ENCODE data around the gene CCDC187. TPM values are rescaled to one million over a fixed set of nuclear protein-coding genes. Genes with fewer than 3 reads are reported as not detected.

Gene CCDC187
- total and polyA plus RNA-seq, 5 donors = not detected

DNA sequence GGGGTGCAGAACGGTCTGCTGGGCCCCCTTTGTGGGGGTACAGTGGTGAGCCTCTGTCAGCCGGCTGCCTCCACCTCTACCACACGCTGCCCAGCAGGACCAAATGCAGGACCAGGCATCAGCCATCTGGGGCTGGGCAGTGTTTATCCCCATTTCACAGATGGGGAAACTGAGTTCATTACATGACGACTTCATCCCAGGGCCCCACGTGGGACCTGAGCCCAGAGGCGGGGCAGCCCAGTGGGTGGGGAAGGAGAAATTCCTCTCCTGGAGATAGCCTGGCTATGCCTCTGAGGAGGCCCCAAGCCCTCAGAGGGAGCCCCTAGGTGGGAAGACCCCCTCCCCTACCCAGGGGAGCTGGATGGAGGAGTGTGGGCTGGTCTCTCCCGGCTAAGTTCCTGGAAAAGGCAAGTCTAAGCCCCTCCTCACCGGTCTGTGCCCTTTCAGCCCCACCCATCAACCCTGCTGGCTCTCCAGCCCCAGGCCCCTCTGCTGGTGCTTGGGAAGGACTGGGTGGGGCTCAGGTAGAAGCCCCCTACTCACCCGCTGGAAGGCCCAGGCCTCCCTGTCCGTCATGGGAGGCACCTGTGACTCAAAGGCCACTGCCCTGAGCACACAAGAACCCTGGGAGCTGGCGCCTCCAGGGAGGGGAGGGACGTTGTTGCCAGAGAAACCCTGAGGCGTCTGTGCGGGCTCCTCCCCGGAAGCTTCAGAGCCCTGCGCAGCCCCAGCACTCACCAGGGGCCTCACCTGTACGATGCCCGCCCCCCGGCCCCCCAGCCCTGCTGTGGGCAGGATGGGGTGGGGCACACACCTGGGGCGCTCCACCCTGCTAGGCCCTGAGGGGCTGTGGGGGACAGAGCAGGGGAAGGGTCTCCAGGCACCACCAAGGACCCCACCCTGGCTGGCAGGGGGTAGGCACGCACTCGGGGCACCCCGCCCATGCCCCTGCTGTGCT, 7.4 kb upstream of the CCDC187 start:
- DNase-seq (peak; percentile 7 to 46 (median 30)), ATAC-seq (peak; percentile 10 to 11)
- WGBS = 61% methylated on average over 23 of the region's 23 CpGs
- no peaks in the 10 kb centered on the region for H3K9me3 ChIP-seq (ENCODE audit: control insufficient read depth, low read length)
- no peak overlapping the region for H3K4me3 ChIP-seq (ENCODE audit: low read length)
- H3K27ac ChIP-seq (ENCODE audit: low read length) = no peak overlapping the region
- no peaks in the 10 kb centered on the region for H3K27me3 ChIP-seq (ENCODE audit: control insufficient read depth, insufficient read depth)
- intact Hi-C loops (cut with DNase I) = loop anchor here in 2 of 4 donors (5.0 kb wide), 1 partner anchor 91 kb away; the partner anchor contains the start of gene SNAPC4 (in 2 of the 2)
- no peaks in the 10 kb centered on the region for H3K4me1 ChIP-seq (ENCODE audit: control insufficient read depth, insufficient read depth, low read length)

DNA sequence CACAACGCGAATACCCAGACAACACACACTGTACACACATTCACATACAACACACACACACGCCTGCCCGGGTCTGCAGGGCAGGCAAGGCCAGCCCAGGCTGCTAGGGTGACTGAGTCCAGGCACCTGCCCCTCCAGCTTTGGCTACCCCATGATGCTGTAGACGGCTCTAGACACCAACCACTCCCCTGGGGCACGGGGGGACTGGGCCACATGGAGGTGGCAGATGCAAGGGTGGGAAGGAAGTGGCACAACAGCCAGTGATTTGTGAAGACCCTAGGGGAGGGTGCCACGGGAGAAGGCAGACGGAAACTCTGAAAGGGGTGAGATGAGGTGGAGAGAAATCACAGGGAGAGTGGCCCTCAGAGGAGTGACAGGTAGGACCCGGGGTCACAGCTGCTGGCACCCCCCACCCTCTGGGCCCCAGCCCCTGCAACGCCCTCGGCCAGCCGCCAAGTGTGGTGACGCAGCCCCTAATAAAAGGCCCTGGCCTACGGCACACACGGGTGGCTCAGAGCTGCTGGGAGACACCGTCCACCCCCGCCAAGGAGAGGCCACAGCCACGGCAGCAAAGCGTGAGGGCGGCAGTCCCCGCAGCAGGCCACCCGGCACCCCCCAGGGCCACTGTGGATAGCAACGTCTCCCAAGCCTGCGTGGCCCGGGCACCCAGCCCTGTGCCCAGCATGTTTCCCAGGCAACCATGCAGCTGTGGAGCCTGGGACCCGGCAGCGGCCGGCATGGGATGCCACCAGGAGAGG, 6.6 kb upstream of the CCDC187 start:
- Histone ChIP-seq H3K4me1 (ENCODE audit: control insufficient read depth, insufficient read depth, low read length) (no peaks in the 10 kb centered on the region), H3K9me3 (ENCODE audit: control insufficient read depth, low read length) (no peaks in the 10 kb centered on the region), H3K4me3 (ENCODE audit: low read length) (no peak overlapping the region), H3K27ac (ENCODE audit: low read length) (no peak overlapping the region), H3K27me3 (ENCODE audit: control insufficient read depth, insufficient read depth) (no peaks in the 10 kb centered on the region)
- 67% methylated on average over 28 of the region's 28 CpGs for WGBS
- intact Hi-C loops (cut with DNase I) = loop anchor here in 2 of 4 donors (5.0 kb wide), 1 partner anchor 92 kb away; the partner anchor contains the start of gene SNAPC4 (in 2 of the 2)
- ATAC-seq = no peak
- peak; percentile 14 to 67 (median 46) for DNase-seq

DNA sequence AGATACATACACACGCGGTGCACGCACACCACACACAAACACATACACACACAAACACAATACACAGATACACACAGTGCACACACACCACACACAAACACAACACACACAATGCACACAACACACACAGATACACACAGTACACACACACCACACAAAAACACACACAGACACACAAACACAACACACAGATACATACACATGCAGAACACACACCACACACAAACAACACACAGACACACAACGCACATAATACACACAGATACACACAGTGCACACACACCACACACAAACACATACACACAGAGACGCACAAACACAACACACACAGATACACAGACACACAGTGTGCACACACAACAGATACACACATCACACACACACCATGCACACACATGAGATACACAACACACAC, 5.9 kb upstream of the CCDC187 start:
- no peak for DNase-seq
- 95% methylated on average over 5 of the region's 5 CpGs for WGBS
- intact Hi-C loops (cut with DNase I) = loop anchor here in 2 of 4 donors (5.0 kb wide), 1 partner anchor 92 kb away; the partner anchor contains the start of gene SNAPC4 (in 2 of the 2)
- no peak overlapping the region for H3K27ac ChIP-seq (ENCODE audit: low read length)
- no peak overlapping the region for H3K4me3 ChIP-seq (ENCODE audit: low read length)
- no peak for ATAC-seq
- no peaks in the 10 kb centered on the region for H3K9me3 ChIP-seq (ENCODE audit: control insufficient read depth, low read length)
- H3K27me3 ChIP-seq (ENCODE audit: control insufficient read depth, insufficient read depth) = no peaks in the 10 kb centered on the region
- H3K4me1 ChIP-seq (ENCODE audit: control insufficient read depth, insufficient read depth, low read length) = no peaks in the 10 kb centered on the region

DNA sequence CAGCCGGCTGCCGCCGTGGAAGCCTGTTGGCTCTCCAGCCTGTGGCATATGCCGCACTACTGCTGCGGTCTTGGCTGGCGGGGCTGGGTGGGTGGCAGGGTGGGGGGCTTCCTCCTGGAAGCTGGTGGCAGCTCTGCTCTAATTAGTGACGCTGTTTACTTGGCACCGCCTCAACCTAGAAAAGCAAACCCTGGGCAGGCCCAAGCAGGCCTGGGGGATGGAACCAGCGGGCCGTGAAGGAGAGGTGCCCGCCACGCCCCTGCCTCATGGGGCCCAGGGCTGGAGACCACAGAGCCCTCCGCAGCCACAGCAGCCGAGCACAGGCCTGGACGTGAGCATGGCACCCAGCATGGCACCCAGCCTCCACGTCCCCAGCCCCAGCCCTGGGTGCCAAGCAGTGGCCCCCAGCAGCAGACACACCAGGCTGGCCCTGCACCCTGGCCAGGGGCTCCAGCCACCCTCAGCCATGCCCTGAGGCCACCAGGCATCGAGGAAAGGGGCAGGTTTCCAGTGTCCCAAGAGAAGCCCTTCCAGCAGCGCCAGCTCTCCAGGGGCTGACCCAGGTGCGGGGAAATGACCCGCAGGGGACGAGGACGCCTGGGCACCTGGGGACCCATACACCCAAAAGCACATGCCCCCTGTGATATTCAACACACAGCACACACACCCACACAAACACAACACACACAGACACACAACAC, 5.4 kb upstream of the CCDC187 start:
- no peak overlapping the region for H3K4me3 ChIP-seq (ENCODE audit: low read length)
- peak; percentile 10 to 47 (median 34) for DNase-seq
- H3K27ac ChIP-seq (ENCODE audit: low read length) = no peak overlapping the region
- H3K27me3 ChIP-seq (ENCODE audit: control insufficient read depth, insufficient read depth) = no peaks in the 10 kb centered on the region
- ATAC-seq = no peak
- H3K4me1 ChIP-seq (ENCODE audit: control insufficient read depth, insufficient read depth, low read length) = no peaks in the 10 kb centered on the region
- WGBS = 65% methylated on average over 22 of the region's 22 CpGs
- H3K9me3 ChIP-seq (ENCODE audit: control insufficient read depth, low read length) = no peaks in the 10 kb centered on the region
- intact Hi-C loops (cut with DNase I) = no loop called here

DNA sequence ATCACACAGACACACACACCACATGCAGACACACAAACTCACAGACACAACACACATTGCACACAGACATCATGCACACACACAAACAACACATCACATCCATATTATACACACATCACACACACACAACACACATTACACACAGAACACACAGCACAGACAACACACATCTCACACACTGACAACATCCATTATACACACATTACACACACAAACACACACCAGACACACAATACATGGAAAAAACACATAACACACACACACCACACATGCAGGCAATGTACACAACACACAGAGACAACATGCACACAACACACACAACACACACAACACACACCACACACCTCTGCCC, 4.8 kb upstream of the CCDC187 start:
- H3K4me1 ChIP-seq (ENCODE audit: control insufficient read depth, insufficient read depth, low read length) = no peaks in the 10 kb centered on the region
- no peak overlapping the region for H3K27ac ChIP-seq (ENCODE audit: low read length)
- ATAC-seq = no peak
- H3K9me3 ChIP-seq (ENCODE audit: control insufficient read depth, low read length) = no peaks in the 10 kb centered on the region
- intact Hi-C loops (cut with DNase I) = no loop called here
- DNase-seq = no peak
- no peak overlapping the region for H3K4me3 ChIP-seq (ENCODE audit: low read length)
- no peaks in the 10 kb centered on the region for H3K27me3 ChIP-seq (ENCODE audit: control insufficient read depth, insufficient read depth)

DNA sequence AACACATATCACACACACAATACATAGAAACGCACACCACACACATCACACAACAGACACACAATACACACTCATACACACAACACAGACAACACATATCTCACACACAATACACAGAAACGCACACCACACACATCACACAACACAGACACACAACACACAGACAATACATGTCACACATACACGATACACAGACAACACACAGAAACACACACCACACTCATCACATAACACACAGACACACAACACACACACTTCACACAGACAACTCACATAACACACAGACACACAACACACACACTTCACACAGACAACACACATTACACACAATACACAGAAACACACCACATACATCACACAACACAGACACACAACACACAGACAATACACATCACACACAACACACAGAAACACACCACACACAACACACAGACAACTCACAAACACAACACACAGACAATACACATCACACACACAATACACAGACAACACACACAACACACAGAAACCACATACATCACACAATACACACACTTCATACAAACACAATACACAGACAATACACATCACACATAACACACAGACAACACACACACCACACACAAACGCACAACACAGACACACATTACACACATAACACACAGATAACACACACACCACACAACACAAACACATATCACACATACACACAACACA, 4.3 kb upstream of the CCDC187 start:
- intact Hi-C loops (cut with DNase I) = no loop called here
- no peaks in the 10 kb centered on the region for H3K27me3 ChIP-seq (ENCODE audit: control insufficient read depth, insufficient read depth)
- H3K9me3 ChIP-seq (ENCODE audit: control insufficient read depth, low read length) = no peaks in the 10 kb centered on the region
- ATAC-seq (no peak), DNase-seq (no peak)
- no peak overlapping the region for H3K27ac ChIP-seq (ENCODE audit: low read length)
- no peaks in the 10 kb centered on the region for H3K4me1 ChIP-seq (ENCODE audit: control insufficient read depth, insufficient read depth, low read length)
- no peak overlapping the region for H3K4me3 ChIP-seq (ENCODE audit: low read length)
- 92% methylated on average over 4 of the region's 4 CpGs for WGBS

DNA sequence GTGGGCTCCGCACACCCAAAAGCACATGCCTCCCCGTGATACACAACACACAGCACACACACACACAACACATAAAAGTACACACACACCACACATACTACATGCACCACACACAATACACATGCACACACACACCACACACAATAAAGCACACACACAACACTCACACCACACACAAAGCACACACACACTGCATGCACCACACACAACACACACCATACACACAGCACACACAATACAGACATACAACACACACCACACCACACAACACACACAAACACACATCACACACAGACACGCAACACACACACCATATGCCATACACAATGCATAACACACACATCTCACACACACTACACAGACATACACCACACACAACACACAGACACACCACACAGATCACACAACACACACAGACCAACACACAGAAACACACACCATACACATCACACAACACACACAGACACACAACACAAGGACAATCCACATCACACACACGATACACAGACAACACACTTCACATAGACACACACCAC, 3.4 kb upstream of the CCDC187 start:
- 74% methylated on average over 4 of the region's 4 CpGs for WGBS
- Histone ChIP-seq H3K4me1 (ENCODE audit: control insufficient read depth, insufficient read depth, low read length) (no peaks in the 10 kb centered on the region), H3K4me3 (ENCODE audit: low read length) (no peak overlapping the region), H3K27ac (ENCODE audit: low read length) (no peak overlapping the region), H3K9me3 (ENCODE audit: control insufficient read depth, low read length) (no peaks in the 10 kb centered on the region), H3K27me3 (ENCODE audit: control insufficient read depth, insufficient read depth) (no peaks in the 10 kb centered on the region)
- DNase-seq = no peak
- no peak for ATAC-seq
- intact Hi-C loops (cut with DNase I) = no loop called here

DNA sequence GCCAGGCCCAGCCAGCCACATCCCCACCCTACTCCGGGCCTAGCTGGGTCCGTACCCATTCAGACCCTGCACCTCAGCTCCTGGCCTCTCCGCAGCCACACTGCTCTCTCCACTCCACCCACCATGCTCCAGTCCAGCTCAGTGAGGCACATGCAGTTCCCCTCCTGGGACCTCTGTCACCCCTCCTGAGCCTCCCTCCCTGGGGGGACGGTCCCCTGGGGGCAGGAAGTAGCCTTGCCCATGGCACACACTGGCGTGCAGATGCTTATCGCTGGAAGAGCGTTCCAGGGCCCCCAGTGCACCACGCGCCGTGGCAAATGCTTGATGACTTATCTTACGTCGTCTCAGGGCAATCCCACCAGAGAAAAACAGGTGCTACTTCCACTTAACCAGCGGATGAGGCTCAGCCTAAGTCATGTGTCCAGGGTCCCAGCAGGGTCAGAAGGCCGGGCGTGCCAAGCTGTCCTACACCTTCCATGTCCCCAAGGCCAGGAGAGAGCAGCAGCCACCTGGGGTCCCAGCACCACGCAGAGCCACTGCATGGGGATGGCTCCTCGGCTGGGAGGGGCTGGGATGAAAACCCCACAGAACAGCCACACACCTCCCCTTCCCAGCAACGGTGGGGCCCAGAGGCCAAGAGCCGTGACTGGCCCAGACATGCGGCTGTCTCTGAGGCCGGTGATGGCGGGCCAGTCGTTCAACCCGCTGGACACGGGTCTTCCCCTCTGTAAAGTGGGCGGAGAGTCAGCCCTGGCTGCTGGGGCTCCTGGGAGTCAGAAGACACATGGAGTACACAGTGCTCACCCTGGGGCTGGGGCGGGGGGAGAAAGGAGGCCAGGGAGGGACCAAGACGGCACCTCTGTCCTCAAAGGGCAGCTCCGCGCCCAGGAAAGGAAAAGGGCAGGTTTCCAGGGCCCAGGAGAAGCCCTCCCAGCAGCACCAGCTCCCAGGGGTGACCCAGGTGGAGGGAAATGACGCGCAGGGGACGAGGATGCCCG, 2.6 kb upstream of the CCDC187 start:
- H3K27ac ChIP-seq (ENCODE audit: low read length) = no peak overlapping the region
- DNase-seq (peak; percentile 6 to 43 (median 40)), ATAC-seq (peak in 1 of 2 donors; percentile 6)
- no peak overlapping the region for H3K4me3 ChIP-seq (ENCODE audit: low read length)
- 48% methylated on average over 34 of the region's 34 CpGs for WGBS
- no peaks in the 10 kb centered on the region for H3K9me3 ChIP-seq (ENCODE audit: control insufficient read depth, low read length)
- no peaks in the 10 kb centered on the region for H3K4me1 ChIP-seq (ENCODE audit: control insufficient read depth, insufficient read depth, low read length)
- no peaks in the 10 kb centered on the region for H3K27me3 ChIP-seq (ENCODE audit: control insufficient read depth, insufficient read depth)
- intact Hi-C loops (cut with DNase I) = no loop called here

DNA sequence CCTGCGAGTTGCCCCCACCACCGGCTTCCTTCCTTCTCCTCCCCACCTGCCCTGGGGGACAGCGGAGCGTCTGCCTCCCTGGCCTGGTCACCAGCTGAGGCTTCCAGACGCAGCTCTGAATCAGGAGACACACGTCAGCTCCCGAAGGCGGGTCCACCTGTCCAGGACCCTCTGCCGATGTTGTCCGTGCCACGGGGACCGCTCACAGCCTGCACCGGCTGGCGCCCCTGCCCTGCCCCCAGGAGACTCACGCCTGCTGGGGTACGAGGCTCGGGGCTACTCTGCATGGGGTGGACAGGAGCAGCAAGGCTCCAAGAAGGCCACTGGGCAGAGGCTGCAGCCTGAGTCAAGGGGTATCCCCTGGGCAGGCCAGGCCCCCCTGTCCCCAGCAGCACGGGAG, 1.9 kb upstream of the CCDC187 start:
- Histone ChIP-seq H3K9me3 (ENCODE audit: control insufficient read depth, low read length) (no peaks in the 10 kb centered on the region), H3K27ac (ENCODE audit: low read length) (no peak overlapping the region), H3K4me1 (ENCODE audit: control insufficient read depth, insufficient read depth, low read length) (no peaks in the 10 kb centered on the region), H3K27me3 (ENCODE audit: control insufficient read depth, insufficient read depth) (no peaks in the 10 kb centered on the region), H3K4me3 (ENCODE audit: low read length) (no peak overlapping the region)
- WGBS = 57% methylated on average over 18 of the region's 18 CpGs
- intact Hi-C loops (cut with DNase I) = no loop called here
- ATAC-seq (peak in 1 of 2 donors; percentile 7), DNase-seq (peak in 2 of 3 donors; percentile 26 to 34)
